H9 (cell line): ENCODE data around the gene RIMKLA. TPM values are rescaled to one million over a fixed set of nuclear protein-coding genes. Genes with fewer than 3 reads are reported as not detected.

Source experiments
- DNase-seq: peaks from one replicate; pipeline ENCODE4 v3.0.0-alpha.2; 2017
- H2AFZ ChIP-seq: one replicate; pipeline ENCODE4 v1.6.1; 2013; ENCODE audit warnings: mild to moderate bottlenecking, low read length, control low read depth, moderate library complexity
- H2AK5ac ChIP-seq: 2 replicates; pipeline ENCODE4 v1.6.1; 2013; ENCODE audit warnings: low read length, control low read depth, mixed read lengths; ENCODE audit not compliant: insufficient read length
- H2BK120ac ChIP-seq: one replicate; pipeline ENCODE4 v1.6.1; 2013; ENCODE audit warnings: low read depth, mild to moderate bottlenecking, low read length, control low read depth, inconsistent platforms; ENCODE audit not compliant: poor library complexity, severe bottlenecking
- H2BK12ac ChIP-seq: 2 replicates; pipeline ENCODE4 v1.6.1; 2013; ENCODE audit warnings: low read length, control low read depth, mixed read lengths, low read depth; ENCODE audit not compliant: insufficient read length
- H2BK15ac ChIP-seq: 2 replicates; pipeline ENCODE4 v1.6.1; 2013; ENCODE audit warnings: low read depth, low read length, control low read depth
- H2BK20ac ChIP-seq: one replicate; pipeline ENCODE4 v1.6.1; 2013; ENCODE audit warnings: low read depth, mild to moderate bottlenecking, low read length, control low read depth, inconsistent platforms; ENCODE audit not compliant: poor library complexity, severe bottlenecking
- H2BK5ac ChIP-seq: 2 replicates; pipeline ENCODE4 v1.6.1; 2013; ENCODE audit warnings: low read length, control low read depth, mixed read lengths; ENCODE audit not compliant: insufficient read length
- H3K14ac ChIP-seq: 2 replicates; pipeline ENCODE4 v1.6.1; 2013; ENCODE audit warnings: low read length, control low read depth; ENCODE audit not compliant: insufficient read depth
- H3K18ac ChIP-seq: 2 replicates; pipeline ENCODE4 v1.6.1; 2013; ENCODE audit warnings: low read depth, mild to moderate bottlenecking, mixed read lengths, low read length, control low read depth; ENCODE audit not compliant: insufficient read length
- H3K23ac ChIP-seq: 2 replicates; pipeline ENCODE4 v1.6.1; 2013; ENCODE audit warnings: low read length, control low read depth, mixed read lengths, low read depth; ENCODE audit not compliant: insufficient read length
- H3K23me2 ChIP-seq: 2 replicates; pipeline ENCODE4 v1.6.1; 2013; ENCODE audit warnings: low read depth, mild to moderate bottlenecking, mixed read lengths, low read length, control low read depth; ENCODE audit not compliant: insufficient read length, poor library complexity, severe bottlenecking
- H3K27ac ChIP-seq: 2 replicates; pipeline ENCODE4 v1.5.1; 2013; ENCODE audit warnings: low read length, control low read depth, mixed read lengths, low read depth; ENCODE audit not compliant: insufficient read length
- H3K27me3 ChIP-seq: 2 replicates; pipeline ENCODE4 v1.6.1; 2013; ENCODE audit warnings: low read length, control low read depth, inconsistent platforms; ENCODE audit not compliant: insufficient read depth
- H3K4ac ChIP-seq: 2 replicates; pipeline ENCODE4 v1.6.1; 2013; ENCODE audit warnings: low read depth, mild to moderate bottlenecking, control low read depth, inconsistent platforms, low read length, moderate library complexity
- H3K4me1 ChIP-seq: 2 replicates; pipeline ENCODE4 v1.6.1; 2013; ENCODE audit warnings: low read length, control low read depth, inconsistent platforms; ENCODE audit not compliant: insufficient read depth
- H3K4me2 ChIP-seq: 2 replicates; pipeline ENCODE4 v1.6.1; 2013; ENCODE audit warnings: low read length, control low read depth, mixed read lengths; ENCODE audit not compliant: insufficient read length, insufficient read depth
- H3K56ac ChIP-seq: 2 replicates; pipeline ENCODE4 v1.6.1; 2013; ENCODE audit warnings: low read depth, mild to moderate bottlenecking, mixed read lengths, low read length, control low read depth; ENCODE audit not compliant: insufficient read length
- H3K79me1 ChIP-seq: 2 replicates; pipeline ENCODE4 v1.6.1; 2013; ENCODE audit warnings: low read depth, mild to moderate bottlenecking, moderate library complexity, low read length, control low read depth, inconsistent platforms; ENCODE audit not compliant: insufficient read depth, poor library complexity, severe bottlenecking
- H3K79me2 ChIP-seq: 2 replicates; pipeline ENCODE4 v1.6.1; 2013; ENCODE audit warnings: low read length, control low read depth, inconsistent platforms; ENCODE audit not compliant: insufficient read depth
- H3K9ac ChIP-seq: 2 replicates; pipeline ENCODE4 v1.6.1; 2013; ENCODE audit warnings: low read length, control low read depth, mixed read lengths; ENCODE audit not compliant: insufficient read length; ENCODE audit errors: extremely low read depth
- H3K9me3 ChIP-seq: one replicate; pipeline ENCODE4 v1.6.1; 2013; ENCODE audit warnings: low read depth, low read length, inconsistent platforms; ENCODE audit not compliant: control insufficient read depth
- H3T11ph ChIP-seq: one replicate; pipeline ENCODE4 v1.6.1; 2013; ENCODE audit warnings: mild to moderate bottlenecking, low read length, control low read depth, inconsistent platforms
- H4K20me1 ChIP-seq: one replicate; pipeline ENCODE4 v1.6.1; 2013; ENCODE audit not compliant: control insufficient read depth, insufficient read length, insufficient read depth
- H4K5ac ChIP-seq: 2 replicates; pipeline ENCODE4 v1.6.1; 2013; ENCODE audit warnings: low read depth, mild to moderate bottlenecking, mixed read lengths, low read length, control low read depth; ENCODE audit not compliant: insufficient read length
- H4K8ac ChIP-seq: replicated peaks from 2 replicates; pipeline ENCODE4 v1.6.1; 2013; ENCODE audit warnings: low read length, control low read depth, mixed read lengths, low read depth; ENCODE audit not compliant: insufficient read length
- H4K91ac ChIP-seq: 2 replicates; pipeline ENCODE4 v1.6.1; 2013; ENCODE audit warnings: low read depth, mild to moderate bottlenecking, moderate library complexity, mixed read lengths, low read length, control low read depth; ENCODE audit not compliant: insufficient read length
- H3K27ac Mint-ChIP-seq, 3 experiments: 2 replicates in 2 of 3; 3 replicates in 1 of 3; pipeline ENCODE4 v1.8.0; 2020 to 2021; ENCODE audit warnings: mixed read lengths in 3 of 3, mild to moderate bottlenecking in 1 of 3, moderate library complexity in 1 of 3
- H3K27me3 Mint-ChIP-seq: 2 replicates; pipeline ENCODE4 v1.8.0; 2021; ENCODE audit warnings: low read depth, mild to moderate bottlenecking, moderate library complexity, mixed read lengths
- H3K36me3 Mint-ChIP-seq, 3 experiments: 2 replicates in 2 of 3; 3 replicates in 1 of 3; pipeline ENCODE4 v1.8.0; 2020 to 2021; ENCODE audit warnings: low read depth in 3 of 3, mixed read lengths in 3 of 3; ENCODE audit not compliant: insufficient read depth in 1 of 3
- H3K4me1 Mint-ChIP-seq, 2 experiments: 2 replicates each; pipeline ENCODE4 v1.8.0; 2020; ENCODE audit warnings: mixed read lengths in 2 of 2
- H3K4me3 Mint-ChIP-seq, 2 experiments: 2 replicates in 1 of 2; 3 replicates in 1 of 2; pipeline ENCODE4 v1.8.0; 2020 to 2021; ENCODE audit warnings: mild to moderate bottlenecking in 2 of 2, mixed read lengths in 2 of 2, moderate library complexity in 1 of 2
- H3K9me3 Mint-ChIP-seq, 2 experiments: 2 replicates in 1 of 2; 3 replicates in 1 of 2; pipeline ENCODE4 v1.8.0; 2020; ENCODE audit warnings: mild to moderate bottlenecking in 2 of 2, mixed read lengths in 2 of 2, moderate library complexity in 1 of 2
- CTCF ChIP-seq: fragments of 200-600 bp; sonication (generic); conservative IDR thresholded peaks from 3 replicates; pipeline ENCODE4 v1.8.0; 2021; ENCODE audit warnings: antibody characterized with exemption, mild to moderate bottlenecking
- WGBS: extraction: QIAGEN DNeasy Blood & Tissue Kit; methylation state at CpG from one replicate; pipeline ENCODE4 v1.1.7; 2013; ENCODE audit warnings: missing lambda C conversion rate, low lambda C conversion rate, mixed read lengths; ENCODE audit not compliant: insufficient read length; ENCODE audit errors: extremely low coverage; 5-methylcytosine and 5-hydroxymethylcytosine counted together
- total RNA-seq: library from RNA; stranded (reverse); gene quantifications from 2 replicates; pipeline ENCODE4 v1.2.1, GENCODE V29; 2021

RIMKLA gene
- total RNA-seq, 1 experiment from 2014 or later, result 4.7 TPM

GRCh38 chr1:42364542-42364941, 16.1 kb upstream of the RIMKLA start:
- DNase-seq, result no peak
- Histone ChIP-seq H3T11ph (no peak overlapping the region), H2BK120ac (no peak overlapping the region), H3K4me1 (no peaks in the 10 kb centered on the region), H2BK15ac (no peak overlapping the region), H4K91ac (no peak overlapping the region), H3K23ac (no peak overlapping the region), H3K9me3 (no peaks in the 10 kb centered on the region), H4K20me1 (no peaks in the 10 kb centered on the region), H3K56ac (no peak overlapping the region), H2AFZ (no peak overlapping the region), H3K79me2 (no peaks in the 10 kb centered on the region), H3K4ac (no peak overlapping the region), H3K9ac (no peak overlapping the region), H3K27ac (no peak overlapping the region), H2BK5ac (no peak overlapping the region), H2AK5ac (no peak overlapping the region), H4K8ac (no peak overlapping the region), H3K14ac (no peak overlapping the region), H2BK20ac (no peak overlapping the region), H3K4me2 (no peak overlapping the region), H3K18ac (no peak overlapping the region), H3K23me2 (no peaks in the 10 kb centered on the region), H3K79me1 (no peaks in the 10 kb centered on the region), H3K27me3 (no peaks in the 10 kb centered on the region), H2BK12ac (no peak overlapping the region), H4K5ac (no peak overlapping the region)
- Mint-ChIP-seq H3K9me3 (no peaks in the 10 kb centered on the region), H3K4me3 (no peak overlapping the region), H3K27ac (no peak overlapping the region), H3K4me1 (peaks cover 8% of the 10 kb centered on the region in 2 experiments; a peak in 1 of 4 replicates), H3K36me3 (no peaks in the 10 kb centered on the region), H3K27me3 (peaks cover 8% of the 10 kb centered on the region)
- no peak for TF ChIP-seq CTCF
- WGBS, result no CpG with 5 or more reads among the region's 2 CpGs
